IMR-90 (cell line): ENCODE measurements around the gene MORC1.

Source experiments
- CTCF ChIP-seq: conservative IDR thresholded peaks from 2 replicates; pipeline ENCODE4 v1.5.1; 2012; ENCODE audit warnings: mild to moderate bottlenecking, low read depth, low read length, improper control_type of control experiment
- RAD21 ChIP-seq: IDR thresholded peaks from 2 replicates; pipeline ENCODE4 v1.6.1; 2012; ENCODE audit warnings: low read length, improper control_type of control experiment
- RFX5 ChIP-seq: IDR thresholded peaks from 2 replicates; pipeline ENCODE4 v1.8.0; 2012; ENCODE audit warnings: low read depth, mild to moderate bottlenecking, low read length, moderate library complexity
- USF2 ChIP-seq: fragments of 150-350 bp; IDR thresholded peaks from 2 replicates; pipeline ENCODE4 v1.6.1; 2017; ENCODE audit warnings: mild to moderate bottlenecking, antibody characterized with exemption, low read length, low read depth

- no peak for TF ChIP-seq USF2
- no peak for TF ChIP-seq CTCF
- TF ChIP-seq RFX5, result no peak
- TF ChIP-seq RAD21, result no peak
Observed at GRCh38 chr3:109035082-109035481, 82.9 kb downstream of the MORC1 start.
